SK-N-DZ (cell line): ENCODE data around the gene SINHCAF. TPM values are rescaled to one million over a fixed set of nuclear protein-coding genes. Genes with fewer than 3 reads are reported as not detected.
"Not testable (repeated sequence)": the region's sequence is repeated elsewhere in the genome, so short reads cannot be mapped to it uniquely, and the experiment has no call there.

Source experiments
- DNase-seq: peaks from one replicate; pipeline ENCODE4 v3.0.0-alpha.2; 2015; ENCODE audit warnings: low spot score
- polyA plus RNA-seq, 2 experiments: library from polyadenylated mRNA; depleted of rRNA; stranded (reverse); fragments of >200 nt; gene quantifications; 2 replicates each; pipeline ENCODE4 v1.2.3, GENCODE V29; 2014

SINHCAF gene, protein sequence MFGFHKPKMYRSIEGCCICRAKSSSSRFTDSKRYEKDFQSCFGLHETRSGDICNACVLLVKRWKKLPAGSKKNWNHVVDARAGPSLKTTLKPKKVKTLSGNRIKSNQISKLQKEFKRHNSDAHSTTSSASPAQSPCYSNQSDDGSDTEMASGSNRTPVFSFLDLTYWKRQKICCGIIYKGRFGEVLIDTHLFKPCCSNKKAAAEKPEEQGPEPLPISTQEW
- 243 and 376 TPM in 2 replicates for polyA plus RNA-seq (2014; cell fraction: cytosol; rRNA removed)
- 93.4 and 146 TPM in 2 replicates for polyA plus RNA-seq (2014; cell fraction: nucleus; rRNA removed)

DNA sequence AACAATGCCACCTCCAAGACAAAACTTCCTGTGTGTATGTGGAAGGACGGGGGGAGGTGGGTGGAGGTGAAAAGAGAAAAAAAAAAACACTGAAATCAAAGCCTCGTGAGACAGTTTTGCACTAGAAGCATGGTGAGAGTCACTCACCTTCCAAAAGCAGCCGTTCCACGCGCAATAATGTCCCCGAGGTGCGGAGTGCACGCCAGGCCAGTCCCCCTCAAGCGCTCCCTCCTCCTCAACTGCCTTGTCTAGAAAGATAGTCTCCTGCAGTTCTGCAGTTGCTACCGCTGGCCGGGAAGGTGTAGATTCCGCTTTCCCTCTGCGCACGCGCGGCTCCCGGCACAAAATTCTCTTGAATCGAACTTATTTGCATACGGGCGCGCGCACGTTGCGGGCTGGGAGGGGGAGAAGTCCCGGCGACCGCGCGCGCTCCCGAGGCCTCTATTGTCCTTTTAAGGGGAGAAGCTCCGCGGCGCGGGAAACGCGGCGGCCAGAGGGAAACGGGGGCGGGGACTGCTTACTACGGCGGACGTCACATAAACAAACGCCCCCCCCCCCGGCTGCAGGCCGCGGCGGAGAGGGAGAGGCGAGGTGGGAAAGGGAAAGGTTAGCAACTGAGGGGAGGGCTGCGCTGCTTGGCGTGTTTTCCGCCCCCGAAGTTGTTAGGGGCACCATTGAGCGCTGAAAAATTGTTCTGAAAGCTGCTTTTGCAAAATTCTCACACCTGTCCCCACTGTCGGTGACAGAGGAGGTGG is at the start of gene SINHCAF:
TSS of gene SINHCAF (minus strand) at position 274 of the 755 bp plus-strand sequence. CDS start 27,946 bp downstream, outside the sequence.
- DNase-seq = peak; percentile 100

DNA sequence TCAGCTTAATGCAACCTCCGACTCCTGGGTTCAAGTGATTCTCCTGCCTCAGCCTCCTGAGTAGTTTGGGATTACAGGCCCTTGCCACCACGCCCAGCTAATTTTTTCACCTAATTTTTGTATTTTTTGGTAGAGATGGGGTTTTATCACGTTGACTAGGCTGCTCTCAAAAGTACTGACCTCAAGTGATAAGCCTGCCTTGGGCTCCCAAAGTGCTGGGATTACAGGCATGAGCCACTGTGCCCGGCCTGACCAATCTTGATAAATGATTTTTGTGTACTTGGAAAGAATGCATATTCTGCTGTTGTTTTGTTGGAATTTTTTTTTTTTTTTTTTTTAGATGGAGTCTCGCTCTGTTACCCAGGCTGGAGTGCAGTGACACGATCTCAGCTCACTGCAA is 49.5 kb upstream of the SINHCAF start:
- not testable (repeated sequence) for DNase-seq

GRCh38 chr12:31371256-31371620 is 45.3 kb upstream of the SINHCAF start:
- no peak for DNase-seq

DNA sequence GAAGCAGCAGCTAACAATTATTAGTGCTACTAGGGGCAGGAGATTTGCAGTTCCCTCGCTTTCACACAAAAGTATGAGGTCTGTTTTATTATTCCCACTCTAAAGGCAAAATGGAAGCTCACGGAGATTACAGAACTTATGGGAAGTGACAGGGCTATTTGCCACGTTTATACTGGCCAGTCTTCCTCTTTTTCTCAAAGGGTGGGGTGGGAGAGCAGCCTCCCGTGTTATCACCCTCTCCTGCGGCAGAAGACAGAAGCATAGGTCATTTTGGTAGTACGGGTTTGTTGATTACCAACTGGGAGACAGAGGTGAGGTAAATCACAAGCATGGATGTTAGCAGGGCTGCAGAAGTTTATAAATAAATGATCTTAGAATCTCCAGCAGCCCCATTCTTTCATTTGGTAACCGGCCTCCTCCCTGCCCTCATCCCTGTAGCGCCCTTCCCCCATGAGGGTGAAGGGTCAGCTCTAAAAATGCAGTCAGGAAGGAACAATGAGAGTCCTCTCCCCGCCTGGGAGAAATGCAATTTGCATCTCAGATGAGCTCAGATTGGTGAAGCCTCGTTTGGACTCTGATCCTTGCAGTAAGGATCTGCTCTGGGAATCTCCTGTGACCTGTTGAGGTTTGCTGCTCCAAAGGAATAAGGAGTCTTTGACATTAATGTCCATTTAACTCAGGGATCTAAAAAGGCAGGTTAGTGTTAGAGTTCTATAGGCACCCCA is 44.7 kb upstream of the SINHCAF start:
- DNase-seq = no peak

DNA sequence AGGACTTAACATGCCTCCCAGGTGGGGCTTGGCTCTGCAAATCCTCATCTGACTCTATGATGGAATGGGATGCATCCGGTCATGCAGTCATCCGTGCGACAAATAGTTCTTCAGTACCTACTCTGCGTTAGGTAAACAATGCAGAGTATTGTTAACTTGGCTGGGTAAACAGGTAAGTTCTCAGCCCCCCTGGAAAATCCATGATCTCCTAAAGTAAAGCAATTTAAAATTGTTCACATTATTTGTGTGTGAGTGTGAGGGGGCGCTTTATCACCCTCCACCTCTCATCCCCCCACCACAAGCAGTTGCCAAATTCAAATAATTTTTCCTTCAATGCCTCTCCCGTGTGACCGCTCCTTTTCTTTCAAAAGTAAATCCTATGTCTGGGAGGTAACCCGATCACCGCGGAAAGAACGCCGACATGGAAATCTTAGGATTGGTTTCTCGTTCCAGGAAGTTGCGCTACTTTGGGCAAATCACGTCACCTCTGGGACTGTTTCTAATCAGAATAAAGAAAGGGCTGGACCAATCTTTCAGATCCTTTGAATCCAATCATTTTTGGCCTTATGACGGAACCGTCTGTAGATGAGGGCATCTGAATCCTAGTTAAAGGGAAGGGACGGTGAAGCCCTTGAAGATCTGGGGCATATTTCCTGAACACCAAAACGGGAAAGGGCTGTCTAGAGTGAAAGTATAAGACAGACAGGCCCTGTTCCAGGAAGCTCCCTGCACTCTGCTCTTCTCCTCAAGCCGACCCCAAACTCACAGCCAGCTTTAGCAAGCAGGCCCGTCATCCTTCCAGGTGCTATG is 44.0 kb upstream of the SINHCAF start:
- no peak for DNase-seq

- DNase-seq = peak; percentile 30
Measured at GRCh38 chr12:31368666-31369361, 42.9 kb upstream of the SINHCAF start.

GRCh38 chr12:31366104-31366621 is 40.2 kb upstream of the SINHCAF start:
- DNase-seq = no peak

DNA sequence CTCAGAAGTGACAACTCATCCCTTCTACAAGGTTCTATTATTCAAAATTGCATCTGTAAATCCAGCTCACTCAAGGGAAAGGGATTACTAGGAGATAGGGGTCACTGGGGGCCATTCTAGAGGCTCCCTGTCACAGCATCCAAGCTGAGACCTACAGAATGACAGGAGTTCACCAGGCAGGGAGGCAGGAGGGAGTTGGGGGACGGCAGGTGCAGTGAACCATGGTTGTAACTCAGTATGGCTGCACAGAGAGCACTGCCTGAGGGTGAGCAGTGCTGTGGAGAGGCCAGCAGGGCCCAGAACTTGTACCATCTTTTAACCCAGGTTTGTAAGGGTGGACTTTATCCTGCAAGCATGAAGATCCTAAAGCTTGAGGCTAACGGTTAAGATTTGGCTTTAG is 37.9 kb upstream of the SINHCAF start:
- no peak for DNase-seq

- no peak for DNase-seq
Measured at GRCh38 chr12:31363416-31363809, 37.5 kb upstream of the SINHCAF start.

- DNase-seq = peak; percentile 44
Measured at GRCh38 chr12:31362759-31363415, 36.9 kb upstream of the SINHCAF start.

GRCh38 chr12:31362115-31362758 is 36.3 kb upstream of the SINHCAF start:
- DNase-seq = peak; percentile 40

- DNase-seq = no peak
Measured at GRCh38 chr12:31361730-31362114, 35.8 kb upstream of the SINHCAF start.

DNA sequence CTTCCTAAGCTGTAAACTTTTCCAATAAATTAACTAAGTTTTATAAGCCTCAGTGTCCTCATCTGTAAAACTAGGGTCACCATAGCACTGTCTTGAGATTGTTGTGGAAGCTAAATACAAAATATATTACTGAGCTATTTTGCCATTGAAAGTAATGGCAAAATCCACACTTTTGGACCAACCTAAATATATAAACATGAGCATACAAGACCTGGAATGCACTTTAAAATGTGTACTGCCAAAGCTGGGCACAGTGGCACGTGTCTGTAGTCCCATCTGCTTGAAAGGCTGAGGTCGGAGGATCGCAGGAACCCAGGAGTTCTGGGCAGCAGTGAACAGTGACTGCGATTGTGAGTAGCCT is 29.8 kb upstream of the SINHCAF start:
- DNase-seq = no peak

GRCh38 chr12:31353750-31354708 is 28.1 kb upstream of the SINHCAF start:
- no peak for DNase-seq

DNA sequence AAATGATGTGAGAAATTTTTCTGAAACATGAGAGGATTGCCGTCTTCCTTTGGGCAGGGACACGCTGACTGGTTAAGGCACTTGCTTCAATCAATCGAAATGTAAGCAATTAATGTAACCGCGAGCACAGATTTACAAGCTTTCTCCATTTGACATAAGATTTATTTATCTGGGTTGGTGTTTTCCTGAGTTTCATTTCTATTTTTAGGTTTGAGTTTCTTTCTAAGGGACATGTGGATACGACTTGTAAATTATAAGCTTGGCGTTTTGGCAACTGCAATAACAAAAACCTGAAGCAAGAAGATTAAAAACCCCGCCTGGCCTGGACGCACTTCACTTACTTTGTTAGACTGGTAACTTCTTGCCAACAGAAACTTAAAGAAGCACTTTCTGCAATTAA is 20.3 kb upstream of the SINHCAF start:
- no peak for DNase-seq

- no peak for DNase-seq
Measured at GRCh38 chr12:31343139-31343538, 17.2 kb upstream of the SINHCAF start.

DNA sequence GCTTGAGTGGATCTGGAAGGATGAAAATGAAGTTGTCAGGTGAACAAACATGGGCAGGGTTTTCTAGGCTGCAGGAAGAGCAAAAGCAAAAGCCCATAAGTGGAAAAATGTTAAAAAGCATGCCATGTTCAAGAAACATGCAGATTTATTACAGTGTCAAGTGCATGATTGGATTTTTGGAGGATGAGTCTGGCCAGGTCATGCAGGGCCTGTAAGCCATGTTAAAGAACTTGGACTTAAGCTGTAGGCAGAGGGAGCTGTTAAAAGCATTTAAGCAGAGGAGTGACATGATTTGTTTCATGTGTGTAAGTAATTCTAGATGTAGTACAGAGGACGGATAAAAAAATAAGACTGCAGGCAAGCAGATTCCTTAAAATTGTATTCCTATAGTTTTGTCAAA is 16.3 kb upstream of the SINHCAF start:
- DNase-seq = no peak

DNA sequence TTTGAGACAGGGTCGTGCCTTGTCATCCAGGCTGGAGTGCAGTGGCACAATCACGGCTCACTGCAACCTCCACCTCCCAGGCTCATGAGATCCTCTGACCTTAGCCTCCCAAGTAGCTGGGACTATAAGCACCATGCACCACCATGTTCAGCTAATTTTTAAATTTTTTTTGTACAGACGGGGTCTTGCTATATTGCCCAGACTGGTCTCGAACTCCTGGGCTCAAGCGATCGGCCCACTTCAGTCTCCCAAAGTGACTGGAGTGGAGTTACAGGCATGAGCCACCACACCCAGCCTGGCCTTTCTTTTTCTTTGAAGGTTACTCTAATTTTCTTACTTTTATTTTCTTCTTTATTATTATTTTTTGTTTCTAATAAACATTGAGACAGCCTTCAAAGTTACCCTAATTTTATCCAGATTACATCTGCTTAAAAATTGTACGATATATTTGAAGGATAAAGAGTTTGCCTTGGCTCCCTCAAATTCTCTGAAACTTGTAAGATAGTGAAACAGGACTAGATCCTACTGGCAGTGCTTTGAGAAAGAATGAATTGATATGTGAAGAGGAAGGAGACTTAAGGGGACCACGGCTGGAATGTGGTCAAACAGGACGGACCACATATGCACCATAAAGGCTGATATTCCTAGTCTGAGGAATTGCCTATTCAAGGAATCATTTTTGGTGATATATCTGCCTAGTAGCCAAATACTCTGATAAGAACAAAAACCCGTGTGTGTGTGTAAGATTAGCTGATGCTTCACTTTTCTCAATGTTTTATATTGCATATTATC is 14.1 kb upstream of the SINHCAF start:
- no peak for DNase-seq
